IPS DF 4.7 (cell line): Measurements from ENCODE around the gene OR51I2.

Source experiments
- DNase-seq: peaks from one replicate; pipeline ENCODE4 v3.0.0-alpha.2; 2013; ENCODE audit warnings: low spot score; ENCODE audit errors: extremely low read depth

Gene OR51I2

DNA sequence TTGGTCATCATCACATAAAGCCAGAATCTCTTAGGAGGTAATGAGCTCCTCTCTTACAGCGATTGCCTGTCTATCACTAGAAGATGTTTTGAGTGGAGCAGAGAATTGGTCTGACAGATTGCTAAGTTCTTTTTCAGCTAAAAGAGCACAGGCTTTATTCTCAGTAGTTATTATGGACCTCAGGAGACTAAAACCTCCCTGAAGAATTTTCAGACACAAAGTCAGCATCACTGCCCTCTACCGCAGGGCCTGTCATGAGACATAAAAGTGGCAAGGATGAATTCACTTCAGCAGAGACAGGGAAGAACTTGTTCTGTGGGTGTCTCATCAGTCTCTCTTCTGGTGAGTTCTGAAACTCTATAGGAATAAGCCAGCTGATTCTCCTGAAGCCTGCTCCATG, at the start of gene OR51I2:
Gene OR51I2 (plus strand): TSS at position 301 of the 400 bp plus-strand sequence. CDS start 4,166 bp downstream, outside the sequence.
- no peak for DNase-seq

DNA sequence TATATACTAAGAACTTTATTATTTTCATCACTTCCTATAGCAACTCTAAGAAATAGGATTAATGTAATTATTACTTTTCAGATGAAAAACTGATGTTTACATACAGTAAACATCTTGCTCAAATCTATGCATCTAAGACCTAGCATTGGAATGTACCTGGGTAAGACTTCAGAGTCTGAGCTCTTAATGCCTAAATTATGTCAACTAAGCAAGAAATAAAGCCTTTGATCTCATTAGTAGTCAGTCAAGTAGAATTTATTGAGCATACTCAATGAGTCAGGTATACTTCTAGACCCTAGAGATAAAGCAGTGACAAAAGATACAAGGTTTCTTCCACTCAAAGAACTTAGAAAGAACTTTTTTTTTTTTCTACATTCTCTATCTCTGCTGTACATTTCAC, 44.0 kb upstream of the OR51I2 start:
- DNase-seq = no peak

DNA sequence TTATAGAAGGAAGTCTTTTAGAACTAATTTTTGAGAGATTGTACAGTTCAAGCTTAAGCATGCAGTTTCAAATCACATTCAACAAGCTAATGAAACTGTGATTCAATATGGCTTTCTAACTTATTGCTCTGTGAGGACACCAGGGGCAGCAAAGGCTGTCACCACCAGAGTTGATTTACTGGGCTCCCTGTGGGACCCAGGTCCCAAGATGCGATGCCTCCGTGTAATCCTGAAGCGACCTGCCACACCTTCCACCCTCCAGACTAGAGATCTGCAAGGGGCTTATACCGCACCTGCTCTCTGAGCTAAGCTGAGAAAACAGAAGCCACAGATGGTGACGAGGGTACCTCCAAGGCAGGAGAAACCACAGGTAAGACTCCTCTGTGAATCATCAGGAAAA, 28.1 kb upstream of the OR51I2 start:
- no peak for DNase-seq

GRCh38 chr11:5421811-5422210, 27.3 kb upstream of the OR51I2 start, which contains the start of gene OR51Q1:
Gene OR51Q1, plus strand, starts transcription at chr11:5422111. Its CDS starts 90 bp downstream, at chr11:5422201.
- no peak for DNase-seq

DNA sequence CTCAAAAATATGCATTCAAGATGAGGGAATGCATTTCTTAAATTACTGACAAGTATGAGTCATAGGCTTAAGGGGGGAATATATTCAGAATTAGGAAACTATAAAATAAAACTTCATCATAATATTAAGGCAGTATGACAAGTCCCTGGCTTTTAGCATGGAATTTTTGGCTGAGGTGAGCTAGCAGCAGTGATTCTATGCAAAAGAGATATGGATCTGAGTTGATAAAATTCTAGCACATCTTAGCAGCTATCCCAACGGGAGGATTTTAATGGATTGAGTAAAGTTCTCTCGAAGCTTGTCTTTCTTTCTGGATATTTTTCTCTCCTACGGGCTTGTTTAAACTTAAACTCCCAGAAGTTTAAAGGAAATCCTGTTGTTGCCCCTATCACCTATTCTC, 26.0 kb upstream of the OR51I2 start:
- no peak for DNase-seq

GRCh38 chr11:5441414-5441813, 7.7 kb upstream of the OR51I2 start, which contains the start of gene OR51I1:
Gene OR51I1, minus strand, starts transcription at chr11:5441514. Its CDS starts 0 bp downstream, at chr11:5441514.
- no peak for DNase-seq

DNA sequence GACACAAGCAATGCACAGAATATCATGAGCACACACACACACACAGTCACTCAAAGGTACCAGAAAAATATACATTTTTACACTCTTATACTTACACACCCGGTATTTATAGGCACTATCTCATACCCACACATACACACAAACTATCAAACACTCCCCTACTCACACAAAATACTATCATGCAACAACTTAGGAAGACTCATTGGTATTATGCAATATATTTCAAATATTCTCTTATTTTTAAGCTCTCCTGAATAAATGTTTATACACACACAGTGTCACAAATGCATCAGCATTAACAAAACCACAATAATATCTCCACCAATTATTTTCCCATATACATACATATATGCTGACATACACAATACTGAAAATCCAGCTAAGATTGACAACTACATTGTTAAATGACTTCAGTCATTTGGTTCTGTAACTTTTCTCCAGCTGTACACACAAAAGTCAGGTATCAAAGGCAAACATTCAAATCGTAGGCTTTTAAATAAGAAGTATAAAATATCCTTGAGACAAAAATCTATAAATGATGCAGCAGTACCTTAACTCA, 5.2 kb upstream of the OR51I2 start:
- no peak for DNase-seq

GRCh38 chr11:5449432-5449831, 309 bp downstream of the OR51I2 start:
- DNase-seq = no peak

GRCh38 chr11:5460983-5461621, 12.0 kb downstream of the OR51I2 start:
- DNase-seq = no peak

DNA sequence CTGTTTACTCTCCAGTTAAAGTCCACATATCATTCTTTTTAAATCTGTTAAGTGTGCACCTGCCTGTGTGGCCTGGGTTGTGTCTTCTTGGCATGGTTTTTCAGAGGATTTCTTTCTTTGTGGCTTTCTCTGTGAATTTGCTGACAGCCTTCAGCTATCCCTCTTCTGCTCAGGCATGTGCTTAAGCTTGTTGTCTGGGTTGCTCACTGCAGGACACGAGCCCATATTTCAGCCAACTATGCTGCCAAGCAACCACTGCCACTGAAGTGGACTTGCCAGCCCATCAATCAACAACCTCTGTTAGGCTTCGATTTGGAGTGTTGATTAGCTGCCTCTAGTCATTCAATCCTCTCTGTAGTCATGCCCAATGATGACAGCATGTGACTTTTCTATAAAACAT, 18.4 kb downstream of the OR51I2 start:
- DNase-seq = no peak

- DNase-seq = no peak
Measured at GRCh38 chr11:5473921-5474320, 24.8 kb downstream of the OR51I2 start.

- peak; percentile 25 for DNase-seq
Measured at GRCh38 chr11:5476186-5476819, 27.2 kb downstream of the OR51I2 start.

DNA sequence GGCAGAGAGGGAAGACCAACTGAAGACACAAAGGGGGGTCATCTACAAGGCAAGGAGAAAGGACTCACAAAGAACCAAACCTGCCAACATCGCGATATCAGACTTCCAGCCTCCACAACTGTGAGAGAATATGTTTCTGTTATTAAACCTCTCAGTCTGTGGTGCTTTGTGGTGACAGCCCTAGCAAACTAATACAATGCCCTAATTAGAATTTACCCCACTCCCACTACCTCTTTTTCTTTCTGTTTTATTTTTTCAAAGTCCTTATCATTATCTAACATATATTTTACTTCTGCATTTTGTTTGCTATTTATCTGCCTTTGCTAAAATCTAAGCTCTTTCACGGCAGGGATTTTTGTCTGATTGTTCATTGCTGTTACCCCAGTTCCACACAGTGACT, 36.9 kb downstream of the OR51I2 start:
- DNase-seq = no peak

DNA sequence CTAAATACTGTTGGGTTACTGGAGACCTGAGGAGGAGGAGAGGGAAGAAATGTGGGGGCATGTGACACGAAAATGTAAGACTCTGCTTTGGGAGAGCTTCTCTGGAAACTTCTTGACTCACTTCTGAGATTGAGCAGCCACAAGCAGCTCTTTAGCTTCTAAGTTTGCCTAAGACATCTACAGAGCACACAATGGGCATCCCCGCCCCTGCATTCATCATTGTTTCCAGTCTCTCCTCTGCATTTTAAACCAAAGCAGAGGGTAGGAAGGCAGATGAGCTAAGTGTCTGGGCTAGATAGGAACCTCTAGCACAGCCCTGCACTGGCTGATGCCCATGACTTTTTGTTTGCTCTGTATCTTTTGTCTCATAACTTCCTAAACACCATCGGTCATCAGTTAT, 37.3 kb downstream of the OR51I2 start:
- DNase-seq = no peak

- no peak for DNase-seq
Measured at GRCh38 chr11:5488385-5488784, 39.3 kb downstream of the OR51I2 start, which contains the start of gene OR52D1. Gene OR52D1, plus strand, starts transcription at chr11:5488685. Its CDS starts 22 bp downstream, at chr11:5488707.

DNA sequence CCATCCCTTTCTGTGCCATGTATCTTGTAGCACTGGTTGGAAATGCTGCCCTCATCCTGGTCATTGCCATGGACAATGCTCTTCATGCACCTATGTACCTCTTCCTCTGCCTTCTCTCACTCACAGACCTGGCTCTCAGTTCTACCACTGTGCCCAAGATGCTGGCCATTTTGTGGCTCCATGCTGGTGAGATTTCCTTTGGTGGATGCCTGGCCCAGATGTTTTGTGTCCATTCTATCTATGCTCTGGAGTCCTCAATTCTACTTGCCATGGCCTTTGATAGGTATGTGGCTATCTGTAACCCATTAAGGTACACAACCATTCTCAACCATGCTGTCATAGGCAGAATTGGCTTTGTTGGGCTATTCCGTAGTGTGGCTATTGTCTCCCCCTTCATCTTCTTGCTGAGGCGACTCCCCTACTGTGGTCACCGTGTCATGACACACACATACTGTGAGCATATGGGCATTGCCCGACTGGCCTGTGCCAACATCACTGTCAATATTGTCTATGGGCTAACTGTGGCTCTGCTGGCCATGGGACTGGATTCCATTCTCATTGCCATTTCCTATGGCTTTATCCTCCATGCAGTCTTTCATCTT, 39.8 kb downstream of the OR51I2 start:
- no peak for DNase-seq

GRCh38 chr11:5489576-5490357, 40.6 kb downstream of the OR51I2 start:
- no peak for DNase-seq

GRCh38 chr11:5499671-5500070, 50.5 kb downstream of the OR51I2 start:
- DNase-seq = no peak

DNA sequence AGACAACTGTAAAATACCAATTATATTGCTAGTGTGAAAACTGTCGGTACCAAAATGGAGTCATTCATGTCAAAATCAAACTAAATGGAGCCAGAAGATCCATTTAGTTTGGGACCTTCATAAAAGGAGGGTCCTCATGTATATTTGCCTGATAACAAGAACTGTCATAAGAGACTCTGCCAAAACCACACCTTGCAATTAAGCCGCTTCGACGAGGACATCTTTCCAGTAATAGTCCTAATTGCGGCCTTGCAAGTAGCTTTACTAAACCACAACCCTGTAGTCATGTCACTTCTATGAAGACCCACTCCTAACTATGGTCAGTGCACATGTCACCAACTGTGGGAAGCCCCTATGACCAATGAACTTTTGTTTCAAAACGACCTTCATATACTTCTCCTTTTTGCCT, 51.3 kb downstream of the OR51I2 start:
- no peak for DNase-seq

DNA sequence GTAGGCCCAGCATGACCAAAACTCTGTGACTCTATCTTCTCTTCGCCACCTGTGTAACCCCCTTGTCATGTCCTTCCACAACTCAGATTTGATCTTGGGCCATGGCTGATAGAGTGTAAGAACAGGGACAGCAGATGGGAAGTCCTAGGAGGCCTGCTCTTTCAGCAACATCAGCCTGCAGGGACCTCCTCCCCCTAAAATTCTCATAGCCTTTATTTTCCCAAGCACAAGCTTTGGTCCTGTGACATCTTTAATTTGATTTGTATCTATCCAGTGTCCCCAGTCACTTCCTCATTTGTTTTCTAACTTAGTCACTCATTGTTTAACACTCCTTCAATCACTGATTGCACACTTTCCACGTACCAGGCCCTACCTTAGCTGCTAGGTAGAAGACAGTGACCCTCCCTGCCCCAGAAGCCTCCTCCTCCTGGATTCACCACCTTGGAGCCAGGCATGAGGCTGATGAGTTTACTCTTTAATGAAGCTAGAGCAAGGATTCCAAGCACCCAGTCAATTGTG, 55.3 kb downstream of the OR51I2 start:
- no peak for DNase-seq

DNA sequence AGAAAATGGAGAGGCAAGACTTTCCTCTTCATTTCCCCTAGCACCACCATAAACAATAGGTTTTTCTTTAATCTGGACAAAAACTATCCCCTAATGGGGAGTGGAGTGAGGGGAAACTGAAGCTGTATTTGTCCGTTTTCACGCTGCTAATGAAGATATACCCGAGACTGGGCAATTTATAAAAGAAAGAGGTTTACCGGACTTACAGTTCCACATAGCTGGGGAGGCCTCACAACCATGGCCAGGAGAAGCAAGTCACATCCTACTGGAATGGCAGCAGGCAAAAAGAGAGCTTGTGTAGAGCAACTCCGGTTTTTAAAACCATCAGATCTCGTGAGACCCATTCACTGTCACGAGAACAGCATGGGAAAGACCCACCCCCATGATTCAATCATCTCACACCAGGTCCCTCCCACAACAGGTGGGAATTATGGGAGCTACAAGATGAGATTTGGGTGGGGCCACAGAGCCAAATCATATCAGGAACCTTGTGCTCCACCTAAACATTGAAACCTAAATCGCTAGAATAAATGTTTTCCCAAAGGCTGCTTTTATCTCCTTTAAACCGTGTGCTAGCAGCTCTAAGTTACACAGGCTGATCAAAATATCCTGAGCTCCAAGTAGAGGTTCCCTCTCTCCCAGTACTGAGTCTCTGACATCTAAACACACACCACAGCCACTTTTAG, 56.4 kb downstream of the OR51I2 start:
- no peak for DNase-seq
